Measurements from ENCODE around the gene CTR9.
"Not testable (repeated sequence)": the region's sequence is repeated elsewhere in the genome, so short reads cannot be mapped to it uniquely, and the experiment has no call there.

CTR9 gene

DNA sequence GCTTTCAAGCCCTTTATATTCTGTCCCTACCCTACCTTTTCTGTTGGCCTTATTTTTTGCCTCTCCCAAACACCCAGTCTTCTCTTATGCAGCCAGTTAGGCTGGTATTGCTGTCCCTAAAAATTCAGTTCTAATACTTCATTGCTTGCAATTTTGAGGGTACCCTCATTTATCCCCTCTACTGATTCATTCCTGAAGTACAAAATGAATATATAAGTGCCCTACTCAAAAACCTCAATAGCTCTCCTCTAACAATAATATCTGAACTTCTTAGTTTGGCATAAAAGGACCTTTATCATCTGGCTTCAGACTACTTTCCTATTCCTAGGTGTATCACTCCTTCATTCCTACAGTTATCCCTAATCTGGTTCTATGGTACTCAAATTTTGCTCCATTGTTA lies 62.9 kb downstream of the CTR9 start:
- no peak for DNase-seq (ENCODE audit: low read depth, low spot score)
- H3K4me3 ChIP-seq (ENCODE audit: insufficient read length, low read depth): no peak overlapping the region
- no peaks in the 10 kb centered on the region for H3K36me3 ChIP-seq (ENCODE audit: insufficient read depth, insufficient read length, low read length)
- H3K4me1 ChIP-seq (ENCODE audit: insufficient read depth, insufficient read length): no peaks in the 10 kb centered on the region
- TF ChIP-seq SUZ12 (IDR thresholded peaks at IDR 0.05; ENCODE audit: extremely low read depth, insufficient read depth, insufficient read length) (no peak), YY1 (IDR thresholded peaks at IDR 0.05; ENCODE audit: insufficient read depth, insufficient read length) (no peak), ZNF274 (IDR thresholded peaks at IDR 0.05; ENCODE audit: low read depth, low read length) (no peak)
- H3K9ac ChIP-seq (ENCODE audit: insufficient read length, low read depth): no peak overlapping the region
- H3K9me3 ChIP-seq (ENCODE audit: insufficient read depth, low read length): no peaks in the 10 kb centered on the region
- H3K27me3 ChIP-seq (ENCODE audit: insufficient read depth, insufficient read length): no peaks in the 10 kb centered on the region

DNA sequence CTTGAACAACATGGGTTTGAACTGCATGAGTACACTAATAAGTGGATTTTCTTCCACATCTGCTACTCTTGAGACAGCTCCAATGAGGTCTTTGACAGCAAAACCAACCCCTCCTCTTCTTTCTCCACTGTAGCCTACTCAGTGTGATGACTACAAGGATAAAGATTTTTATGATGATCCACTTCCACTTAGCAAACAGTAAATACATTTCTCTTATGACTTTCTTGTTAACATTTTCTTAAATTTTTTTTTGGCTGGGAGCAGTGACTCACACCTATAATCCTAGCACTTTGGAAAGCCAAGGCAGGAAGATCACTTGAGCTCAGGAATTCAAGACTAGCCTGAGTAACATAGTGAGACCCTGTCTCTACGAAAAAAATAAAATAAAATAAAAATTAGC lies 67.5 kb downstream of the CTR9 start:
- Histone ChIP-seq H3K4me1 (ENCODE audit: insufficient read depth, insufficient read length) (no peaks in the 10 kb centered on the region), H3K9me3 (ENCODE audit: insufficient read depth, low read length) (no peaks in the 10 kb centered on the region), H3K4me3 (ENCODE audit: insufficient read length, low read depth) (no peak overlapping the region), H3K27me3 (ENCODE audit: insufficient read depth, insufficient read length) (no peaks in the 10 kb centered on the region), H3K36me3 (ENCODE audit: insufficient read depth, insufficient read length, low read length) (no peaks in the 10 kb centered on the region), H3K9ac (ENCODE audit: insufficient read length, low read depth) (no peak overlapping the region)
- TF ChIP-seq ZNF274 (IDR thresholded peaks at IDR 0.05; ENCODE audit: low read depth, low read length): no peak
- no peak for DNase-seq (ENCODE audit: low read depth, low spot score)

DNA sequence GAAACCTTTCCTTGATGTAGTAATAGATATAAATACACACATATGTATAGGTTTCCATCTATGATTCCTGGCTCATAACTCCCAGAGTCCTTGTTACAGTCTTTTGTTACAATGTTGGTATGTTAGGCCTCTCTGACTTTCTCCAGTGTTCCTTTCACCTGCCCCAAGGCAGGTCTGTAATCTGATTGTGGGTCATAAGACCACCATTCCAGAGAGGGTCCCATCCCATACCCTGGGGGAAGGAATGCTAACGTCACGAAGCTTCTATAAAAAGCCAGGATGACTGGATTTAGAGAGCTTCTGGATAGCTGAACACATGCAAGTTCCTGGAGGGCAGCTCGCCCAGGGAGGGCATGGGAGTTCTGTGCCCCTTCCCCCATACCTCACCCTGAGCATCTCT lies 71.4 kb downstream of the CTR9 start:
- not testable (repeated sequence) for H3K36me3 ChIP-seq (ENCODE audit: insufficient read depth, insufficient read length, low read length); H3K4me1 ChIP-seq (ENCODE audit: insufficient read depth, insufficient read length); H3K4me3 ChIP-seq (ENCODE audit: insufficient read length, low read depth); H3K9me3 ChIP-seq (ENCODE audit: insufficient read depth, low read length); DNase-seq (ENCODE audit: low read depth, low spot score); H3K9ac ChIP-seq (ENCODE audit: insufficient read length, low read depth); H3K27me3 ChIP-seq (ENCODE audit: insufficient read depth, insufficient read length)

DNA sequence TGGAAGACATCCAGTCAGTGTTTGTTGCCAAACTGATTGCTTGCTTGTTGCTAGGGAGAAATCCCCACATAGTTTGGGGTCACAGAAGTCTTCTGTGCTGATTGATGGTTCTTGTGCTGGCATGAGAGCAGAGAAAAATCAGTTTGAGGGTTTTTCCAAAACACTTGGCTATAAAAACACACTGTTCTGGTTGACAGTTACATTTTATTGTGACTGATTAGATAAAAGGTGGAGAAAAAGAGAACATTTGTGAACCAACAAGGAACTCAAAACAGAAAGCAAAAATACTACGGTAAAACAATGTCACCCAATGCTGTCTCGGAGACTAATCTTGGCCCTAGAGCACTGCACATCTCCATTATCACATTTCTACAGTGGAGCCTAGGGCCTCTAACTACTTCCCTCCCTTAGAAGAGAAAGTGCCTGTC lies 72.1 kb downstream of the CTR9 start:
- Histone ChIP-seq H3K9me3 (ENCODE audit: insufficient read depth, low read length) (no peaks in the 10 kb centered on the region), H3K36me3 (ENCODE audit: insufficient read depth, insufficient read length, low read length) (no peaks in the 10 kb centered on the region), H3K4me1 (ENCODE audit: insufficient read depth, insufficient read length) (no peaks in the 10 kb centered on the region), H3K4me3 (ENCODE audit: insufficient read length, low read depth) (no peak overlapping the region), H3K27me3 (ENCODE audit: insufficient read depth, insufficient read length) (no peaks in the 10 kb centered on the region), H3K9ac (ENCODE audit: insufficient read length, low read depth) (no peak overlapping the region)
- DNase-seq (ENCODE audit: low read depth, low spot score): no peak
- TF ChIP-seq SUZ12 (IDR thresholded peaks at IDR 0.05; ENCODE audit: extremely low read depth, insufficient read depth, insufficient read length) (no peak), YY1 (IDR thresholded peaks at IDR 0.05; ENCODE audit: insufficient read depth, insufficient read length) (no peak), ZNF274 (IDR thresholded peaks at IDR 0.05; ENCODE audit: low read depth, low read length) (no peak)

GRCh38 chr11:10824888-10825287 lies 73.8 kb downstream of the CTR9 start:
- Histone ChIP-seq H3K36me3 (ENCODE audit: insufficient read depth, insufficient read length, low read length) (no peaks in the 10 kb centered on the region), H3K4me3 (ENCODE audit: insufficient read length, low read depth) (no peak overlapping the region), H3K9me3 (ENCODE audit: insufficient read depth, low read length) (peaks cover 6% of the 10 kb centered on the region; the same call in 1 of the 2 replicates), H3K9ac (ENCODE audit: insufficient read length, low read depth) (no peak overlapping the region), H3K4me1 (ENCODE audit: insufficient read depth, insufficient read length) (no peaks in the 10 kb centered on the region), H3K27me3 (ENCODE audit: insufficient read depth, insufficient read length) (no peaks in the 10 kb centered on the region)
- TF ChIP-seq ZNF274 (IDR thresholded peaks at IDR 0.05; ENCODE audit: low read depth, low read length): no peak
- no peak for TF ChIP-seq SUZ12 (IDR thresholded peaks at IDR 0.05; ENCODE audit: extremely low read depth, insufficient read depth, insufficient read length)
- TF ChIP-seq YY1 (IDR thresholded peaks at IDR 0.05; ENCODE audit: insufficient read depth, insufficient read length): no peak
- no peak for DNase-seq (ENCODE audit: low read depth, low spot score)

DNA sequence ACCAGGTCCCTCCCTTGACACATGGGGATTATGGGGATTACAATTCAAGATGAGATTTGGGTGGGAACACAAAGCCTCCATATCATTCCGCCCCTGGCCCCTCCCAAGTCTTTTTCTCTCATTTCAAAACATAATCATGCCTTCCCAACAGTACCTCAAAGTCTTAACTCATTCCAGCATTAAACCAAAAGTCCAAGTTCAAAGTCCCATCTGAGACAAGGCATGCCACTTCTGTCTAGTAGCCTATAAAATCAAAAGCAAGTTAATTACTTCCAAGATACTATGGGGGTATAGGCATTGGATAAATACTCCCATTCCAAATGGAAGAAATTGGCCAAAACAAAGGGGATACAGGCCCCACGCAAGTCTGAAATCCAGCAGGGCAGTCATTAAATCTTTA lies 77.4 kb downstream of the CTR9 start:
- DNase-seq (ENCODE audit: low read depth, low spot score): no peak
- Histone ChIP-seq H3K9ac (ENCODE audit: insufficient read length, low read depth) (no peak overlapping the region), H3K36me3 (ENCODE audit: insufficient read depth, insufficient read length, low read length) (no peaks in the 10 kb centered on the region), H3K4me3 (ENCODE audit: insufficient read length, low read depth) (no peak overlapping the region), H3K27me3 (ENCODE audit: insufficient read depth, insufficient read length) (no peaks in the 10 kb centered on the region), H3K4me1 (ENCODE audit: insufficient read depth, insufficient read length) (no peaks in the 10 kb centered on the region), H3K9me3 (ENCODE audit: insufficient read depth, low read length) (peaks cover 6% of the 10 kb centered on the region; the same call in 1 of the 2 replicates)
- TF ChIP-seq SUZ12 (IDR thresholded peaks at IDR 0.05; ENCODE audit: extremely low read depth, insufficient read depth, insufficient read length) (no peak), YY1 (IDR thresholded peaks at IDR 0.05; ENCODE audit: insufficient read depth, insufficient read length) (no peak), ZNF274 (IDR thresholded peaks at IDR 0.05; ENCODE audit: low read depth, low read length) (no peak)

- Histone ChIP-seq H3K9me3 (ENCODE audit: insufficient read depth, low read length) (peaks cover 6% of the 10 kb centered on the region; the same call in 1 of the 2 replicates), H3K27me3 (ENCODE audit: insufficient read depth, insufficient read length) (no peaks in the 10 kb centered on the region), H3K4me3 (ENCODE audit: insufficient read length, low read depth) (no peak overlapping the region), H3K9ac (ENCODE audit: insufficient read length, low read depth) (no peak overlapping the region), H3K36me3 (ENCODE audit: insufficient read depth, insufficient read length, low read length) (no peaks in the 10 kb centered on the region), H3K4me1 (ENCODE audit: insufficient read depth, insufficient read length) (no peaks in the 10 kb centered on the region)
- DNase-seq (ENCODE audit: low read depth, low spot score): no peak
- TF ChIP-seq YY1 (IDR thresholded peaks at IDR 0.05; ENCODE audit: insufficient read depth, insufficient read length): no peak
- no peak for TF ChIP-seq ZNF274 (IDR thresholded peaks at IDR 0.05; ENCODE audit: low read depth, low read length)
- no peak for TF ChIP-seq SUZ12 (IDR thresholded peaks at IDR 0.05; ENCODE audit: extremely low read depth, insufficient read depth, insufficient read length)
Measured at GRCh38 chr11:10829139-10829538, 78.1 kb downstream of the CTR9 start.
